Activated effector memory CD4-positive, alpha-beta T cell treated with anti-CD3 and anti-CD28 coated beads, Interleukin-2, amount 50 U/mL, for 16 hours (primary cell): ENCODE measurements around the gene NCF1.
"Not testable (repeated sequence)": the region's sequence is repeated elsewhere in the genome, so short reads cannot be mapped to it uniquely, and the experiment has no call there.

ENCODE experiments used
- DNase-seq: peaks from one replicate; pipeline ENCODE4 v3.0.0-alpha.2; 2020

Gene NCF1

GRCh38 chr7:74788369-74789150 lies 14.7 kb downstream of the NCF1 start:
- DNase-seq: peak; percentile 98

- not testable (repeated sequence) for DNase-seq
These were observed 15.5 kb downstream of the NCF1 start for GRCh38 chr7:74789200-74789736.

GRCh38 chr7:74797848-74798622 lies 24.2 kb downstream of the NCF1 start:
- DNase-seq: not testable (repeated sequence)

GRCh38 chr7:74798644-74799043 lies 24.8 kb downstream of the NCF1 start:
- DNase-seq: peak; percentile 63

GRCh38 chr7:74815882-74816281 lies 42.1 kb downstream of the NCF1 start:
- not testable (repeated sequence) for DNase-seq

GRCh38 chr7:74820146-74820805 lies 46.5 kb downstream of the NCF1 start:
- not testable (repeated sequence) for DNase-seq

- not testable (repeated sequence) for DNase-seq
These were observed 47.4 kb downstream of the NCF1 start for GRCh38 chr7:74821259-74821658.

- not testable (repeated sequence) for DNase-seq
These were observed 56.1 kb downstream of the NCF1 start for GRCh38 chr7:74829959-74830358.

GRCh38 chr7:74830411-74830810 lies 56.6 kb downstream of the NCF1 start:
- not testable (repeated sequence) for DNase-seq
